Stimulated activated CD4-positive, alpha-beta T cell treated with anti-CD3 and anti-CD28 coated beads, Interleukin-1b, Interleukin-23, amount 100 ng/mL, for 1 hour (primary cell): Measurements from ENCODE around the gene LRRC52.

Experiments used
- DNase-seq, 2 donors: peaks; one replicate each; pipeline ENCODE4 v3.0.0-alpha.2; 2020; ENCODE audit warnings: low read depth in 2 of 2

The LRRC52 gene

GRCh38 chr1:165537356-165538109 is 6.3 kb upstream of the LRRC52 start:
- DNase-seq: no peak

GRCh38 chr1:165539306-165539705 is 4.5 kb upstream of the LRRC52 start:
- DNase-seq: no peak

GRCh38 chr1:165539908-165540307 is 3.9 kb upstream of the LRRC52 start:
- DNase-seq: no peak

- no peak for DNase-seq
These were observed 1.7 kb upstream of the LRRC52 start for GRCh38 chr1:165542015-165542631.

- DNase-seq: no peak
These were observed 1.2 kb upstream of the LRRC52 start for GRCh38 chr1:165542647-165543046.

- DNase-seq: no peak
These were observed 1.2 kb downstream of the LRRC52 start for GRCh38 chr1:165544996-165545395.

- no peak for DNase-seq
These were observed 2.2 kb downstream of the LRRC52 start for GRCh38 chr1:165545974-165546373.

GRCh38 chr1:165549973-165550372 is 6.2 kb downstream of the LRRC52 start:
- no peak for DNase-seq

- DNase-seq: no peak
These were observed 7.7 kb downstream of the LRRC52 start for GRCh38 chr1:165551469-165551868.

- no peak for DNase-seq
These were observed 17.3 kb downstream of the LRRC52 start for GRCh38 chr1:165560883-165561656.

- DNase-seq: no peak
These were observed 18.8 kb downstream of the LRRC52 start for GRCh38 chr1:165562571-165562970.

- no peak for DNase-seq
These were observed 19.8 kb downstream of the LRRC52 start for GRCh38 chr1:165563551-165563950.

- DNase-seq: no peak
These were observed 20.8 kb downstream of the LRRC52 start for GRCh38 chr1:165564561-165564960.

GRCh38 chr1:165565751-165566490 is 22.1 kb downstream of the LRRC52 start:
- no peak for DNase-seq

- no peak for DNase-seq
These were observed 26.3 kb downstream of the LRRC52 start for GRCh38 chr1:165570078-165570477.

- DNase-seq: no peak
These were observed 30.0 kb downstream of the LRRC52 start for GRCh38 chr1:165573787-165574186.

- DNase-seq: no peak
These were observed 30.5 kb downstream of the LRRC52 start for GRCh38 chr1:165574295-165574694.

GRCh38 chr1:165575468-165576099 is 31.8 kb downstream of the LRRC52 start:
- DNase-seq: no peak

GRCh38 chr1:165576536-165576935 is 32.7 kb downstream of the LRRC52 start:
- DNase-seq: no peak

GRCh38 chr1:165577707-165578106 is 33.9 kb downstream of the LRRC52 start:
- DNase-seq: no peak
